Esophagus squamous epithelium (tissue), 5 donors: ENCODE measurements around the gene TLCD3B. TPM values are rescaled to one million over a fixed set of nuclear protein-coding genes. Genes with fewer than 3 reads are reported as not detected.
A peak's percentile ranks its signal among the peaks of the same experiment; 100 is the strongest.

Source experiments
- DNase-seq: peaks from one replicate; lab custom pipeline; 2025; lab: John Stamatoyannopoulos, UW
- H3K27ac ChIP-seq, 4 donors: fragments of 200-600 bp; sonication (generic); one replicate each; pipeline ENCODE4 v1.5.1; 2016 to 2019; ENCODE audit warnings: mild to moderate bottlenecking in 1 of 4
- H3K27me3 ChIP-seq, 4 donors: fragments of 200-600 bp; sonication (generic); 1 replicate in 3 of 4; 2 replicates in 1 of 4; pipeline versions ENCODE4 v1.5.1 to v1.6.0; 2017 to 2021; ENCODE audit warnings: antibody characterized with exemption in 1 of 4
- H3K36me3 ChIP-seq, 3 donors: fragments of 200-600 bp; sonication (generic); one replicate each; pipeline ENCODE4 v1.5.1; 2016 to 2019
- H3K4me1 ChIP-seq, 3 donors: fragments of 200-600 bp; sonication (generic); one replicate each; pipeline ENCODE4 v1.5.1; 2017 to 2019
- H3K4me3 ChIP-seq, 4 donors: fragments of 200-600 bp; sonication (generic); 1 replicate in 3 of 4; 2 replicates in 1 of 4; pipeline ENCODE4 v1.5.1; 2016 to 2019; ENCODE audit warnings: mild to moderate bottlenecking in 2 of 4, moderate library complexity in 1 of 4
- H3K9me3 ChIP-seq, 3 donors: fragments of 200-600 bp; sonication (generic); one replicate each; pipeline ENCODE4 v1.5.1; 2016 to 2019
- POLR2A ChIP-seq, 4 donors: fragments of 450-650 bp; IDR thresholded peaks; one replicate each; pipeline ENCODE4 v1.6.1; 2017; ENCODE audit warnings: antibody characterized with exemption in 4 of 4, mild to moderate bottlenecking in 4 of 4, moderate library complexity in 3 of 4
- WGBS, 2 donors: methylation state at CpG; one replicate each; pipeline ENCODE4 v1.1.5; 2018; 5-methylcytosine and 5-hydroxymethylcytosine counted together
- intact Hi-C: fragments of 100-400 bp; cut with DNase I; formaldehyde crosslinking; loops from one replicate; pipeline ENCODE4 v1.15.0; 2022
- total RNA-seq, 4 donors: library from RNA; depleted of rRNA; stranded (reverse); fragments of >200 nt; gene quantifications; one replicate each; pipeline ENCODE4 v1.1.0, GENCODE V29; 2016
- TF ChIP-seq, protein P1 (sequence below), 6 experiments: fragments of 450-650 bp in 4 of 6; fragments of 200-600 bp in 2 of 6; sonication (generic) in 2 of 6; IDR thresholded peaks; one replicate each; pipeline ENCODE4 v1.5.1; 2016 to 2019; ENCODE audit warnings: antibody characterized with exemption in 6 of 6, mild to moderate bottlenecking in 4 of 6, moderate library complexity in 4 of 6
- donor health status: DM: yes; HTN: yes; CAD: no.

Gene TLCD3B
- total RNA-seq, 4 donors from 2014 or later: not detected

DNA sequence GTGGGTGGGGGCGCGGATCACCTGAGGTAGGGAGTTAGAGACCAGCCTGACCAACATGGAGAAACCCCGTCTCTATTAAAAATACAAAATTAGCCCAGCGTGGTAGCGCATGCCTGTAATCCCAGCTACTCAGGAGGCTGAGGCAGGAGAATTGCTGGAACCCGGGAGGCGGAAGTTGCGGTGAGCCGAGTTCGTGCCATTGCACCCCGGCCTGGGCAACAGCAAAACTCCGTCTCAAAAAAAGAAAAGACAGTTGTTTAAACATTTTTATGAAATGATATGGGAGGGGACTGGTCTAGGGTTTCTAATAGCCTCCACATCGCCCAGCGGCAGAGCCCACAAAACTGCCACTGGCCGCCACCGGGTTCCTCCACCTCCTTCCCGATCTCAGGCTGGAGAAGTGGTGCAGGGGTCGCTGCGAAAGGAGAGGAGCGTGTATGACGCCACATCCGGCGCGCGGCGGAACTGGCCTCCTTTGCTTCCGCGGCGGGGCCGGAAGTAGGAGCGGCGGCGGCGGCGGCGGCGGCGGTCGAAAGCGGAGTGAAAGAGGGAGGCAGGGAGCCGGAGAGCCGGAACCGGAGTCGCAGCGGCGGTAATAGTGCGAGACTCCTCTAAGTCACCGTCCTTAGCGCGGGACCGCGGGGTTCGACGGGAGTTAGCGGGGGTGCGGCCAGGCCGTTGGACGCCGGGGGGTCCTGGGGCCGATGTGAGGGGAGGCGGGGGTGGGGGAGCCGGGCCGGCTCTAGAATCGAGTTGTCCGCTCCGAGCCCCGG lies 44.6 kb upstream of the TLCD3B start, which contains the start of gene PPP4C:
TSS of gene PPP4C (plus strand) at position 492 of the 773 bp plus-strand sequence. CDS start 384 bp downstream, outside the sequence.
- Histone ChIP-seq H3K27ac (peak within 1 kb of the TSS; percentile 95 to 98 (median 96)), H3K9me3 (no peaks in the 10 kb centered on the region), H3K27me3 (no peaks in the 10 kb centered on the region), H3K4me1 (peaks cover 26 to 60% (median 30%) of the 10 kb centered on the region in 3 donors), H3K36me3 (peaks cover 12 to 70% (median 15%) of the 10 kb centered on the region in 3 donors), H3K4me3 (peak within 1 kb of the TSS; percentile 84 to 99 (median 96))
- intact Hi-C loops: no loop called here
- WGBS, 2 donors: 4% methylated on average over 30 to 36 of the region's 67 CpGs
- no peak for DNase-seq
- TF ChIP-seq POLR2A (IDR thresholded peaks at IDR 0.05): peak in 2 of 4 donors; percentile 67 to 87
- TF ChIP-seq, protein P1, sequence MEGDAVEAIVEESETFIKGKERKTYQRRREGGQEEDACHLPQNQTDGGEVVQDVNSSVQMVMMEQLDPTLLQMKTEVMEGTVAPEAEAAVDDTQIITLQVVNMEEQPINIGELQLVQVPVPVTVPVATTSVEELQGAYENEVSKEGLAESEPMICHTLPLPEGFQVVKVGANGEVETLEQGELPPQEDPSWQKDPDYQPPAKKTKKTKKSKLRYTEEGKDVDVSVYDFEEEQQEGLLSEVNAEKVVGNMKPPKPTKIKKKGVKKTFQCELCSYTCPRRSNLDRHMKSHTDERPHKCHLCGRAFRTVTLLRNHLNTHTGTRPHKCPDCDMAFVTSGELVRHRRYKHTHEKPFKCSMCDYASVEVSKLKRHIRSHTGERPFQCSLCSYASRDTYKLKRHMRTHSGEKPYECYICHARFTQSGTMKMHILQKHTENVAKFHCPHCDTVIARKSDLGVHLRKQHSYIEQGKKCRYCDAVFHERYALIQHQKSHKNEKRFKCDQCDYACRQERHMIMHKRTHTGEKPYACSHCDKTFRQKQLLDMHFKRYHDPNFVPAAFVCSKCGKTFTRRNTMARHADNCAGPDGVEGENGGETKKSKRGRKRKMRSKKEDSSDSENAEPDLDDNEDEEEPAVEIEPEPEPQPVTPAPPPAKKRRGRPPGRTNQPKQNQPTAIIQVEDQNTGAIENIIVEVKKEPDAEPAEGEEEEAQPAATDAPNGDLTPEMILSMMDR (IDR thresholded peaks at IDR 0.05): peak in 2 of 6 experiments; percentile 2 to 13

DNA sequence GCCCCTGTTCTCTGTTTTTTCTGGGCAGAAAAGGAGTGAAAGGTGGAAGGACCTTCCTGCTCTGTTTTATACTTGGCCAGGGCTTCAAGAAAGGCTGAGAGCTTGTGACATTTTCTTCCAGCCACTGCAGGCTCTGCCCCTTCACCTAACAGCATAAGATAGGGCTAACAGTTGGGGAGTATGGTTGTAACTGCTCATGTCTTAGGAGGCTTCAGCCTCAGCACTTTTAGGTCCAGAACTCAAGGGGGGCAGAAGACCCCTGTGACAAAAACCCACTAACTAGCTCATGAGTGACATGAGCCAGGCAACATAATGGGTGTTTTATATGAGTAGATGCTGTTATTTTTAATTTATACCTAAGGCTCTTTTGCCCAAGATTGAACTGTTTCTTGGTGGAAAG lies 39.4 kb upstream of the TLCD3B start:
- Histone ChIP-seq H3K4me3 (peak overlapping the region in 1 of 4 donors; percentile 34), H3K9me3 (no peaks in the 10 kb centered on the region), H3K27ac (peak overlapping the region in 3 of 4 donors; percentile 41 to 100 (median 57)), H3K36me3 (peaks cover 36 to 72% (median 50%) of the 10 kb centered on the region in 3 donors), H3K27me3 (no peaks in the 10 kb centered on the region), H3K4me1 (peaks cover 41 to 70% (median 45%) of the 10 kb centered on the region in 3 donors)
- DNase-seq: no peak
- intact Hi-C loops: no loop called here
- TF ChIP-seq, protein P1 (IDR thresholded peaks at IDR 0.05): no peak
- no peak for TF ChIP-seq POLR2A (IDR thresholded peaks at IDR 0.05)

DNA sequence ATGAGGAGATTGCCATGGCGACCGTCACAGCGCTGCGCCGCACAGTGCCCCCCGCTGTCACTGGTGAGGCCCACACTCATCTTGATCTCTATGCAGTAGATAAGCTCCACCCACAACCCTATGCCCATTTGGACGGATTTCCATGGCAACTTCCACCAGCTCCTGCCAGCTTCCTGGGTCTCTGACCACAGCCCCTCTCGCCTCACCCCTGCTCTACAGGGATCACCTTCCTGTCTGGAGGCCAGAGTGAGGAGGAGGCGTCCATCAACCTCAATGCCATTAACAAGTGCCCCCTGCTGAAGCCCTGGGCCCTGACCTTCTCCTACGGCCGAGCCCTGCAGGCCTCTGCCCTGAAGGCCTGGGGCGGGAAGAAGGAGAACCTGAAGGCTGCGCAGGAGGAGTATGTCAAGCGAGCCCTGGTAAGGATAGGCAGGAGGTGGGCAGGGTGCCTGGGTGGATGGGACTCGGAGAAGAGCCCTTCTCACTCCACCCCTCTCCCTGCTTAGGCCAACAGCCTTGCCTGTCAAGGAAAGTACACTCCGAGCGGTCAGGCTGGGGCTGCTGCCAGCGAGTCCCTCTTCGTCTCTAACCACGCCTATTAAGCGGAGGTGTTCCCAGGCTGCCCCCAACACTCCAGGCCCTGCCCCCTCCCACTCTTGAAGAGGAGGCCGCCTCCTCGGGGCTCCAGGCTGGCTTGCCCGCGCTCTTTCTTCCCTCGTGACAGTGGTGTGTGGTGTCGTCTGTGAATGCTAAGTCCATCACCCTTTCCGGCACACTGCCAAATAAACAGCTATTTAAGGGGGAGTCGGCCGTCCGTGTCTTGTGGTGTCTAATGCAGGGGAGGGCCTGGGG lies 38.8 kb upstream of the TLCD3B start:
- Histone ChIP-seq H3K36me3 (peaks cover 36 to 72% (median 50%) of the 10 kb centered on the region in 3 donors), H3K9me3 (no peaks in the 10 kb centered on the region), H3K4me1 (peaks cover 35 to 64% (median 39%) of the 10 kb centered on the region in 3 donors), H3K27ac (peak overlapping the region in 3 of 4 donors; percentile 41 to 100 (median 57)), H3K4me3 (peak overlapping the region in 1 of 4 donors; percentile 34), H3K27me3 (no peaks in the 10 kb centered on the region)
- intact Hi-C loops: no loop called here
- TF ChIP-seq POLR2A (IDR thresholded peaks at IDR 0.05): no peak
- TF ChIP-seq, protein P1 (IDR thresholded peaks at IDR 0.05): no peak
- DNase-seq: no peak
- WGBS, 2 donors: 70 to 73% methylated on average over 8 to 20 of the region's 31 CpGs

DNA sequence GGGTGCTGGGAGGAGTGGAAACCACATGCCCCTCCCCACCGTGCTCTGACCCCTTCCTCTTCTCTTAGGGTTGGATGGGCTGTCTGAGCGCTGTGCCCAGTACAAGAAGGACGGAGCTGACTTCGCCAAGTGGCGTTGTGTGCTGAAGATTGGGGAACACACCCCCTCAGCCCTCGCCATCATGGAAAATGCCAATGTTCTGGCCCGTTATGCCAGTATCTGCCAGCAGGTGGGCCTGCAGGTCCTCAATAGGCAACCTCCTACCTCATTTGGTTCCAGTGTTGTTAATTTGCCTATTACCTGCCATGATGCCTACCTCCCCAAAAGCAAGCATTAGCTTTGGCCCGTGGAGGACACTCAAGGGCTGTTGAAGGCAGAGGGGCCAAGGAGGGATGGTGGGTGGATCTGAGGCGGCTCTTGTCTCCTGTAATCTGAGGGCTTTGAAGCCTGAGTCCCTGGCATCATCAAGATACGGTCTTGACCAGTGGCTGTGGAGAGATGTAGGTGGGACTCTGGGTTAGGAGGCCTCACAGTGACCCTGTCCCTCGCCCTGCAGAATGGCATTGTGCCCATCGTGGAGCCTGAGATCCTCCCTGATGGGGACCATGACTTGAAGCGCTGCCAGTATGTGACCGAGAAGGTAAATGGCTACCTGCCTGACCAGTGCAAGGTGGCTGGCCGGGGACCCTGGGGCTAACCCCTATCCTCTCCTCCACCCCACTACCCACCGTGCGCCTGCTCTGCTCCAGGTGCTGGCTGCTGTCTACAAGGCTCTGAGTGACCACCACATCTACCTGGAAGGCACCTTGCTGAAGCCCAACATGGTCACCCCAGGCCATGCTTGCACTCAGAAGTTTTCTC lies 37.9 kb upstream of the TLCD3B start:
- intact Hi-C loops: no loop called here
- no peak for DNase-seq
- Histone ChIP-seq H3K9me3 (no peaks in the 10 kb centered on the region), H3K4me1 (peaks cover 36 to 64% (median 40%) of the 10 kb centered on the region in 3 donors), H3K4me3 (peak overlapping the region in 1 of 4 donors; percentile 19), H3K36me3 (peaks cover 36 to 72% (median 50%) of the 10 kb centered on the region in 3 donors), H3K27ac (peak overlapping the region; percentile 28 to 100 (median 78)), H3K27me3 (no peaks in the 10 kb centered on the region)
- 67 to 80% methylated on average over 7 to 15 of the region's 17 CpGs for WGBS, 2 donors
- TF ChIP-seq, protein P1 (IDR thresholded peaks at IDR 0.05): peak in 3 of 6 experiments; percentile 43 to 68 (median 50)
- TF ChIP-seq POLR2A (IDR thresholded peaks at IDR 0.05): no peak
